ENCODE data around the gene EPB41L4B. TPM values are rescaled to one million over a fixed set of nuclear protein-coding genes. Genes with fewer than 3 reads are reported as not detected.

EPB41L4B gene
- total RNA-seq, 1 experiment from 2014 or later = 8.1 TPM

DNA sequence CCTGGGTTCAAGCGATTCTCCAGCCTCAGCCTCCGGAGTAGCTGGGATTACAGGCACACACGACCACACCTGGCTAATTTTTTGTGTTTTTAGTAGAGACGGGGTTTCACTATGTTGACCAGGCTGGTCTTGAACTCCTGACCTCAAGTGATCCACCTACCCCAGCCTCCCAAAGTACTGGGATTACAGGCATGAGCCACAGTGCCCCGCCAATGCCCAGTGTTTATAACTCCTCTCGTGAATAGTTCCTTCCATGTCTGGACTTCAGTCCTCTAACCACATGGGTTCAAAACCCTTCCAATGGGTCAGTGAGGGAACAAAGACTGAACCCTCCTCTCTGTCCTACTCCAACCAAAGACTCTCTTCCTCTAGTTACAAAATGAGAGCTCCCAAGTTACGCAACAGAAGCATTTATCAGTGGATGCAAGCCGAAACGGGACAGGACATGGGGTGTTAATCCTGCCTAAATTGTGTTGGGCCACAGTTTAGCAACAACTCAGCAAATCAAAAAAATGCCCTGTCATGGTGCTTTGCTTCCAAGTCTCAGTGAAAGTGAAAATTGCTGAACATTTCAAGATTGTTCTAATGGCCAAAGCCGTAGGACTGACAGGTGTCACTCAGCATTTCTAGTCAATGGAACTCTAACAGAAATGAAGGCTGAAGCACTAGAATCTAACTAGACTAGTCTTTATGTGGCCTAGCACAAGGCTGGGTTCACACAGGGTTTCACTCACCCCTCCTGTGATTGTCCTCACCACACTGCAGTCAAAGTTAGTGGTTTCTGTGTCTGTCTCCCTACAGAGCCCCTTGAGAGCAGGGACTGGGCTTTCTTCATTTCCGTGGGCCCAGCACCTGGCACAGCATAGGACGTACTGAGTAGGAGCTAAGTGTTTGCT lies 197.9 kb downstream of the EPB41L4B start:
- no peak for TF ChIP-seq YY1 (IDR thresholded peaks at IDR 0.05; ENCODE audit: extremely low read depth, insufficient replicate concordance, low read depth, low read length)
- no peak for TF ChIP-seq JUND (IDR thresholded peaks at IDR 0.05)
- no peak for TF ChIP-seq FOSL1 (IDR thresholded peaks at IDR 0.05; ENCODE audit: low read depth)
- no peak for TF ChIP-seq CBX3 (IDR thresholded peaks at IDR 0.05; ENCODE audit: low read depth)
- TF ChIP-seq CEBPB (IDR thresholded peaks at IDR 0.05; ENCODE audit: low read depth) = no peak
- TF ChIP-seq SP1 (IDR thresholded peaks at IDR 0.05; ENCODE audit: low read depth) = no peak
- no peak for TF ChIP-seq EGR1 (IDR thresholded peaks at IDR 0.05; ENCODE audit: low read depth)
- TF ChIP-seq SRF (IDR thresholded peaks at IDR 0.05; ENCODE audit: low read depth) = no peak
- no peak for TF ChIP-seq EZH2phosphoT487 (IDR thresholded peaks at IDR 0.05; ENCODE audit: borderline replicate concordance)
- TF ChIP-seq, protein P1, sequence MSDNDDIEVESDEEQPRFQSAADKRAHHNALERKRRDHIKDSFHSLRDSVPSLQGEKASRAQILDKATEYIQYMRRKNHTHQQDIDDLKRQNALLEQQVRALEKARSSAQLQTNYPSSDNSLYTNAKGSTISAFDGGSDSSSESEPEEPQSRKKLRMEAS (IDR thresholded peaks at IDR 0.05) = no peak
- TF ChIP-seq ZNF274 (IDR thresholded peaks at IDR 0.05; ENCODE audit: low read depth, low read length) = no peak
- no peak for TF ChIP-seq RAD21 (IDR thresholded peaks at IDR 0.05; ENCODE audit: low read depth)
- no peak for TF ChIP-seq ELF1 (IDR thresholded peaks at IDR 0.05; ENCODE audit: borderline replicate concordance, low read depth)
- TF ChIP-seq, protein P2, sequence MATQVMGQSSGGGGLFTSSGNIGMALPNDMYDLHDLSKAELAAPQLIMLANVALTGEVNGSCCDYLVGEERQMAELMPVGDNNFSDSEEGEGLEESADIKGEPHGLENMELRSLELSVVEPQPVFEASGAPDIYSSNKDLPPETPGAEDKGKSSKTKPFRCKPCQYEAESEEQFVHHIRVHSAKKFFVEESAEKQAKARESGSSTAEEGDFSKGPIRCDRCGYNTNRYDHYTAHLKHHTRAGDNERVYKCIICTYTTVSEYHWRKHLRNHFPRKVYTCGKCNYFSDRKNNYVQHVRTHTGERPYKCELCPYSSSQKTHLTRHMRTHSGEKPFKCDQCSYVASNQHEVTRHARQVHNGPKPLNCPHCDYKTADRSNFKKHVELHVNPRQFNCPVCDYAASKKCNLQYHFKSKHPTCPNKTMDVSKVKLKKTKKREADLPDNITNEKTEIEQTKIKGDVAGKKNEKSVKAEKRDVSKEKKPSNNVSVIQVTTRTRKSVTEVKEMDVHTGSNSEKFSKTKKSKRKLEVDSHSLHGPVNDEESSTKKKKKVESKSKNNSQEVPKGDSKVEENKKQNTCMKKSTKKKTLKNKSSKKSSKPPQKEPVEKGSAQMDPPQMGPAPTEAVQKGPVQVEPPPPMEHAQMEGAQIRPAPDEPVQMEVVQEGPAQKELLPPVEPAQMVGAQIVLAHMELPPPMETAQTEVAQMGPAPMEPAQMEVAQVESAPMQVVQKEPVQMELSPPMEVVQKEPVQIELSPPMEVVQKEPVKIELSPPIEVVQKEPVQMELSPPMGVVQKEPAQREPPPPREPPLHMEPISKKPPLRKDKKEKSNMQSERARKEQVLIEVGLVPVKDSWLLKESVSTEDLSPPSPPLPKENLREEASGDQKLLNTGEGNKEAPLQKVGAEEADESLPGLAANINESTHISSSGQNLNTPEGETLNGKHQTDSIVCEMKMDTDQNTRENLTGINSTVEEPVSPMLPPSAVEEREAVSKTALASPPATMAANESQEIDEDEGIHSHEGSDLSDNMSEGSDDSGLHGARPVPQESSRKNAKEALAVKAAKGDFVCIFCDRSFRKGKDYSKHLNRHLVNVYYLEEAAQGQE (IDR thresholded peaks at IDR 0.05; ENCODE audit: low read depth) = no peak
- intact Hi-C loops (cut with micrococcal nuclease) = no loop called here
- ChIA-PET CTCF (no interaction called here), POLR2A (no interaction called here), RAD21 (ENCODE audit: low non-redundant PET in 1 of 2, low total read pairs in 2 of 2, uncharacterized antibody in 2 of 2, unreplicated experiment in 2 of 2) (no interaction called here)
- no TSS peak for BruUV-seq (replicated peaks)
- Histone ChIP-seq H3K27ac (ENCODE audit: low read depth, low read length) (no peak overlapping the region), H3K9ac (ENCODE audit: low read length) (no peak overlapping the region), H4K20me1 (ENCODE audit: insufficient read depth) (peaks cover 2% of the 10 kb centered on the region; the same call in 1 of the 2 replicates), H3K4me3 (replicated peaks in 1 of 2; ENCODE audit: low read depth in 1 of 2, low read length in 2 of 2) (no peak overlapping the region), H2AFZ (ENCODE audit: low read depth, low read length, poor library complexity, severe bottlenecking) (no peak overlapping the region), H3K9me3 (ENCODE audit: control insufficient read depth in 1 of 2, insufficient read depth in 1 of 2, low read depth in 1 of 2, low read length in 2 of 2) (no peaks in the 10 kb centered on the region), H3K9me2 (ENCODE audit: insufficient read depth) (no peaks in the 10 kb centered on the region), H3K36me3 (ENCODE audit: control insufficient read depth in 1 of 2, insufficient read depth in 2 of 2, low read length in 2 of 2) (no peaks in the 10 kb centered on the region), H3K79me2 (ENCODE audit: insufficient read depth, low read length) (peaks cover 18% of the 10 kb centered on the region), H3K27me3 (ENCODE audit: insufficient read depth, low read length) (no peaks in the 10 kb centered on the region), H3K4me1 (ENCODE audit: control insufficient read depth in 1 of 2, insufficient read depth in 2 of 2, low read length in 2 of 2) (peaks cover 9 to 19% of the 10 kb centered on the region in 2 experiments), H3K4me2 (ENCODE audit: low read length) (no peak overlapping the region)
- DNase-seq (ENCODE audit: low read depth, low spot score) (no peak), ATAC-seq (no peak)

Other genes starting within 250 kb of the EPB41L4B start
- 34.8 TPM for gene TMEM245, start 201.1 kb downstream of the EPB41L4B start, total RNA-seq (2021; ENCODE audit: unreplicated experiment)
- gene FRRS1L, start 153.8 kb downstream of the EPB41L4B start, total RNA-seq (2021; ENCODE audit: unreplicated experiment) = not detected
- gene PTPN3, start 177.2 kb upstream of the EPB41L4B start, total RNA-seq (2021; ENCODE audit: unreplicated experiment) = 20.8 TPM